AG09319 (cell line): ENCODE results near the gene COMP.

ENCODE experiments used
- DNase-seq: peaks from one replicate; pipeline ENCODE4 v3.0.0-alpha.2; 2010; ENCODE audit warnings: low read depth; ENCODE audit errors: extremely low read depth
- TF ChIP-seq, protein P1 (sequence below): IDR thresholded peaks from 2 replicates; pipeline ENCODE4 v1.5.1; 2011; ENCODE audit warnings: low read depth, mild to moderate bottlenecking, inconsistent platforms, low read length, moderate library complexity

The COMP gene

GRCh38 chr19:18802354-18802753 is 11.2 kb upstream of the COMP start:
- TF ChIP-seq, protein P1, sequence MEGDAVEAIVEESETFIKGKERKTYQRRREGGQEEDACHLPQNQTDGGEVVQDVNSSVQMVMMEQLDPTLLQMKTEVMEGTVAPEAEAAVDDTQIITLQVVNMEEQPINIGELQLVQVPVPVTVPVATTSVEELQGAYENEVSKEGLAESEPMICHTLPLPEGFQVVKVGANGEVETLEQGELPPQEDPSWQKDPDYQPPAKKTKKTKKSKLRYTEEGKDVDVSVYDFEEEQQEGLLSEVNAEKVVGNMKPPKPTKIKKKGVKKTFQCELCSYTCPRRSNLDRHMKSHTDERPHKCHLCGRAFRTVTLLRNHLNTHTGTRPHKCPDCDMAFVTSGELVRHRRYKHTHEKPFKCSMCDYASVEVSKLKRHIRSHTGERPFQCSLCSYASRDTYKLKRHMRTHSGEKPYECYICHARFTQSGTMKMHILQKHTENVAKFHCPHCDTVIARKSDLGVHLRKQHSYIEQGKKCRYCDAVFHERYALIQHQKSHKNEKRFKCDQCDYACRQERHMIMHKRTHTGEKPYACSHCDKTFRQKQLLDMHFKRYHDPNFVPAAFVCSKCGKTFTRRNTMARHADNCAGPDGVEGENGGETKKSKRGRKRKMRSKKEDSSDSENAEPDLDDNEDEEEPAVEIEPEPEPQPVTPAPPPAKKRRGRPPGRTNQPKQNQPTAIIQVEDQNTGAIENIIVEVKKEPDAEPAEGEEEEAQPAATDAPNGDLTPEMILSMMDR = no peak
- no peak for DNase-seq

DNA sequence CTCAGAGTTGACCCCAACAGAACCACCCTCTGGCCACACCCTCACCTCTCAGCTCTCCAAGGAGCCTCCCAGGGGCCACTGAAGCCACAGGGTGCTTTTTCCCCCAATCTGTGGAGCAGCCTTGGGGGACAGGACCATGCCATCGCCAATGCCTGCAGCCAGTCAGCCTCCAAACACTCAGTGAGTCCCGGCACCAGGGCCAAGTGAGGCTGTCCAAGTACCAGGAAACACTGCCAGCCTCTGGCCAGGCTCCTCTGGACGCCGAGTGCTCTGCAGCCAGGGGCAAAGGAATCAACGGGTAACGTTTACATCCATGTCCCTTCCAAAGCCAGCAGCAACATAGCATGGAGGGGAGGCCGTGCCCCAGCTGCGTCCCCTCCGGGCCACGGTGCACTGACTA is 9.5 kb upstream of the COMP start:
- DNase-seq = no peak
- TF ChIP-seq, protein P1 = no peak

DNA sequence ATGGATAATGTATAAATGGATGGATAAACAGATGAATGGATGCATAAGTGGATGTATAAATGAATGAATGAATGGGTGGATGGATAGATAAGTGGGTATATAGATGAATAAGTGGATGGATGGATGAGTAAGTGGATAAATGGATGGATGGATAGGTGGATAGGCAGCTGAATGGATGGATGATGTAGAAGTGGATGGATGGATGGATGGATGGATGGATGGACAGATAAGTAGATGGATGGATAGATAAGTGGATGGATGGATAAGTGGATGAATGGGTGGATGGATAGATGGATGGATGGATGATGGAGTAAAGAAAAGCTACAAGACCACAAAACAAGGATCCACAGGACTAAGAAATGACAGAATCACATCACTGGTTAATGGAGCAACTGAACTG is 9.0 kb upstream of the COMP start:
- no peak for DNase-seq
- TF ChIP-seq, protein P1 = no peak

- TF ChIP-seq, protein P1 = no peak
- DNase-seq = no peak
Observed at GRCh38 chr19:18799389-18799970, 8.4 kb upstream of the COMP start.

GRCh38 chr19:18798384-18799352 is 7.6 kb upstream of the COMP start:
- no peak for DNase-seq
- TF ChIP-seq, protein P1 = no peak

DNA sequence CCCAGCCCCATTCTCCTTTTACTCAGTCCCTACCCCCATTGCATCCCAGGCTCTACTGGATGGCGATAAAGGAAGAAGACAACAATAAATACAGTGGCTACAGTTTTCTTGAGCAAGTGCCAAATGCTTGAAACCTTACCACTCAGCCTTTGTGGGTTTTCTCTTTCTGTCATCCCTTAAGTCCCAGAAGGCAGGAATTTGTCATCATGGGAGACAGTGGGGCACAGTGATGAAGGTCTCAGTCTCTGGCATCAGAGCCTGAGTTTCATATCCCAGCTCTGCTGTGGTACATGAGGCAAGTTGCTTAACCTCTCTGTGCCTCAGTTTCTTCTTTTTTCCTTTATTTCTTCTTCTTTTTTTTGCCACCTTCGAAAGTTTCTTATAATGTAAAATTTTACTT is 5.1 kb upstream of the COMP start:
- DNase-seq = no peak
- TF ChIP-seq, protein P1 = no peak

- TF ChIP-seq, protein P1 = no peak
- DNase-seq = no peak
Observed at GRCh38 chr19:18795540-18795939, 4.4 kb upstream of the COMP start.
